GM08714 (cell line): ENCODE results near the gene PDILT.

ENCODE experiments used
- H3K4me3 ChIP-seq: fragments of 200-500 bp; sonication (Bioruptor generic); 2 replicates; pipeline ENCODE4 v1.5.1; 2014; ENCODE audit warnings: mild to moderate bottlenecking, low read length, inconsistent platforms
- ZNF274 ChIP-seq: IDR thresholded peaks from 2 replicates; pipeline ENCODE4 v1.6.1; 2012; ENCODE audit warnings: mild to moderate bottlenecking, low read depth, low read length

PDILT gene

GRCh38 chr16:20388854-20389253, 15.7 kb downstream of the PDILT start:
- no peak for TF ChIP-seq ZNF274
- no peak overlapping the region for H3K4me3 ChIP-seq

DNA sequence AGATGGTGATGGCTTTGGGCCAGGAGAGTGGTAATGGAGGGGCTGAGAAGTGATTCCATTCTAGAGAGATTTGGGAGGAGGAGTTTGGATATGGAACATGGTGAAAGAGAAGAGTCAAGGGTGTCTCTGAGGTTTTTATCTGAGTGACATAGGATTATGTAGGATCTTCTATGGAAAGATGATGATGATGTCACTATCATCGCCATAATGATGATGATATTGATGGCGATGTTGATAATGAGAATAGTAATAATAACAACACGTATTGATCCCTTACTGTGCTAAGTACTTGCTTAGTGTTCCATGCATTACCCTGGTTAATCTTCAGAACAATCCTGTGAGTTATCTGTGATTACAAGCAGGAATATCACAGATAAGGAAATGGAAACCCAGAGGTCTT, 16.6 kb downstream of the PDILT start:
- no peak for TF ChIP-seq ZNF274
- H3K4me3 ChIP-seq, result no peak overlapping the region

DNA sequence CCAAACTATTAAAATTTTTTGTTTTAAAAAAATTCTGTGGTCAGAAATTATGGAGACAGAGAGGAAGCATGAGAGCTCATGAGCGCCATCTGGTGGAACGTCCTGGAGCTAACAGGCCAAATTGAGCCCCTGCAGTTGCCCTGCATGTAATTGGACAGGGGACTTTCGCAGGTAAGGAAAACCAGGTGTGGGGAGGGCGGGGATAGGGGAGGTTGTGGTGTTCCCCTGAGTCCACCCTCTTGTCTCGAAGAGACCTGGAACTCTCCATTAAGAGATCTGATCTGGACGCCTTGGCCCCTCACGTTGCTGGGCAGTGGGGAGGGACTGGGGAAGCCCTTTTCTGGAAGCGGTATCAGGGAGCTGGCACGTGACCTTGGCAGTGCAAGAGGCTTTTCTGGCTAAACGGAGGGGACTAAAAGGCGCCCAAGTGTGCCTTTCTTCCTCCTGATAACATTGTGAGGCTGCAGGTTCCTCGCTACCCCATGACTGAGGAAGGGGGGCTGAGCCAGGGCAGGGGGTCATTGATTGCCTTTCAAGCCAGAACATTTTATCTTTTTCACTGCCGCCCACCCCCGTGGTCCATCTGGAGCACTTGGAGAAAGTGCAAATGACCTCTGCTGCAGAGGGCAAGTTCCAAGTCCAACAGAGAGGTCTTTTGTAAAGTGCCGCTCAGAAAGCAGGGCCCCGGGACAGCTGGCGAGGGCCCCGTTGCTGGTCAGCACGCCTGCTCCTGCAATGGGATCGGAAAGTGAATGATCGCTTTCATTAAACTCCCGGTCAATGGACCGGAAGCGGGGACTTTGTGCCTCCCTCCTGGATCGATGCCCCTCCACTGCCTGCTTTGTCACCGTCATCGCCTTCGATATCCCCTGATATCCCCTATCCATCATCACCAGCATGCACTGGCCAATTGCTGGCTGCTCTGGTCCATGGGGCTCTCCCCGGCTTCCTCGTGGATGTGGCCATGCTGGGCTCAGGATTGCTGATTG, 18.4 kb downstream of the PDILT start:
- no peak for TF ChIP-seq ZNF274
- no peak overlapping the region for H3K4me3 ChIP-seq

- TF ChIP-seq ZNF274, result no peak
- no peak overlapping the region for H3K4me3 ChIP-seq
These were observed 21.2 kb downstream of the PDILT start for GRCh38 chr16:20383106-20384029.

DNA sequence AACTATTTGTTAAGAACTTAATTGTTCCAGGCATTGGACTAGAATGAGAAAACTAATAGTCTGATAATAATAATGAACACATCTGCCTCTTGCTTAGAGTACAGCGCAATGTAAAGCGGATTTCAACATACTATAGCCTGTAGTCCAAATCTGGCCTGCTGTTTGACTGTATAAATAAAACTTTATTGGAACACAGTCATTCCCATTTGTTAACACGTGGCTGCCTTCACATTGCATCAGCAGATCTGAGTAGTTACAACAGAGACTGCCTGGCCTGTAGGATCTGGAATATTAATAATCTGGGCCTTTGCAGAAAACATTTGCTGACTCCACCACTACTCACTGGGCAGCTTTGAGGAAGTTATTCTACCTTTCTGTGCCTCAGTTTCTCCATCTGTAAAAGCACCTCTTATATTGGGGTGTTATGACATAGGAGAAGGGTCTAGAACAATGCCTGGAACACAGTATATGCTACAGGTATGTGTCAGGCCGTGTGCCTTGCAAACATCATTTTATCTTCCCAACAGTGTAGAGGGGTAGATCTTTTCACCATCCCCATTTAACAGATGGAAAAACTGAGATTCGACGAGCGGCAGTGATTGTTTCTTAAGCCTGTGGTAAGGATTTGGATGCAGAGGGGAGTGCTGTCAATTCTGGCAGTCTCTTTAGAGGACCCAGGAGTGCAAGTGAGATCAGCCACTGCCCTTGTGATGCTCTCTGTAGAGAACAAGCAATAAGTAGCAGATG, 22.2 kb downstream of the PDILT start:
- H3K4me3 ChIP-seq, result no peak overlapping the region
- TF ChIP-seq ZNF274, result no peak

- H3K4me3 ChIP-seq, result no peak overlapping the region
- no peak for TF ChIP-seq ZNF274
These were observed 23.8 kb downstream of the PDILT start for GRCh38 chr16:20380782-20381181.

- no peak overlapping the region for H3K4me3 ChIP-seq
- no peak for TF ChIP-seq ZNF274
These were observed 27.4 kb downstream of the PDILT start for GRCh38 chr16:20377181-20377580.

DNA sequence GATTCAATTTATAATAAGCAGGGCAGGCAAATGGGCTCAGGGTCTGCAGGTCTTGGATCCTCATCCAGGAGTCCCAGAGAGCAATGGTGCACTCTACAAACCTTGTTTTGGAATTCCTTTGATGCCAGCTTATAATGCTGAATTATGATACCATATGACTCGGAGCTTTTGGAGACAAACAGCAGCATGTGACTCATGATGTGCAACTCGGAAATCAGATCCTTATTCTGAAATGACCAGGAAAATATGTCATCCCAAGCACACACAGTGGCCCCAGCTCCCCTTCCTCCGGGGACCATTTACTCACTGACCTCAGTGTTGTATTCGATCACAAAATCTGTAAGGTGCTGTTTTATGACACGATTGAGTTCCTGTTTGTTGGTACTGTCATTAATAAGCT, 31.8 kb downstream of the PDILT start:
- TF ChIP-seq ZNF274, result no peak
- H3K4me3 ChIP-seq, result no peak overlapping the region

DNA sequence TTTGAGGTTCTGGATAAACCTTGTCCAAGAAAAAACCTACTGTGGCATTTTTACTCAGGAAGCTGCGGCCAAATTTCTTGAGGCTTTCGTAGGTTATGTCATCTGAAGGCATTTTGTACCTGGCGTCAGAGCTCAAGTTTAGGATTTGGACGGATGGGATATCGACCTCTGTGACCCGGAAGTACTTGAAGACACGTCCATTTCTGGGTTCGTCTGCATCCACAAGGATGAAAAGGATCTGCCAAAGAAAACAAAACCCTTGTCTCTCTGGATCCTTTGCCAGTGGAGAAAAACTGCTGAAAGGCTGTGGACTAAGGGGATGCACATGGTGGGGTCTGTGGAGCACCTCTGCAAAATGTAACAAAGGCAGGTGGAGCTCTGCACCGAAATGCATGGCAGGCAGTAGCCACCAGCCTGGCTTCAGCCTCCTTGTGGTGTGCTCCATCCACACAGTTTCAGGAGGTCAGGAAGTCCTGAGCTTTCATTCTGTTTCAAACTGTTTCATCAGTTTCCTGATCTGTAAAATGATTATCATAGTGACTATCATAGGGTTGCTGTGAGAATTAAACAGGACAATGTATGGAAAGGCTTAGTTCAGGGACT, 35.0 kb downstream of the PDILT start:
- H3K4me3 ChIP-seq, result no peak overlapping the region
- TF ChIP-seq ZNF274, result no peak

GRCh38 chr16:20364051-20364450, 40.5 kb downstream of the PDILT start:
- no peak overlapping the region for H3K4me3 ChIP-seq
- TF ChIP-seq ZNF274, result no peak

DNA sequence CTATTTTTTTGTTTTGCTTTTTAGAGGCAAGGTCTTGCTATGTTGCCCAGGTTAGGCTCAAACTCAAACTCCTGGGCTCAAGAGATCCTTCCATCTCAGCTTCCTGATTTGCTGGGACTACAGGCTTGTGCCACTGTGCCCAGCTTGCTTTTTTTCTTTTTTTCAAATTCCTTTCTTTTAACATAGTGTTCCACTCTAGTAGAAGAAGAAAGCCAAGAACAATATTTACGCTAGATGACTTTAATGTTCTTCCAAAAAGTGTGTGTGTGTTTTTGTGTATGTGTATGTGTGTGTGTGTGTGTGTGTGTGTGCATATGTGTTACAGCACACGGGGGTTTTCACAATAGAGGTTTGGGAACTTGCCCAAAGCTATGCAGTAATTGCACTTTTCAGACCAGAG, 41.3 kb downstream of the PDILT start:
- no peak overlapping the region for H3K4me3 ChIP-seq
- TF ChIP-seq ZNF274, result no peak

DNA sequence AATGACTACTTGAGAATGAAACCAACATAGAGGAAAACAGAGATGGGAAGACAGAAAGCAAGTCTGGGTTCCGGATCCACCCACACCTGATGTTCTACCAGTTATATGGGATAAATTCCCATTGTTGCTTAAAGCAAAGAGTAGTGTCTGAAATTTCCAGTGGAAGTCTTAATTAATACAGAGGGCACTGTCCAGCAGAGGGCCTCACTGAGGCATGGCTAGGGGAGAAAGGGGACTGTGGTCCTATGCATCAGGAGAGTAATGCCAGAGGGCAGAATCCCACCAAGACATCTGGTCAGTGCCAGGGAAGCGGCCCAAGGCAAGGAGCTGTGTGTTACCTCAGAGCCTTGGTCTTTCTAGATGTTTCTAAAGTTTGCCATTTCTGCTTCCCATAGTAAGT, 44.5 kb downstream of the PDILT start:
- TF ChIP-seq ZNF274, result no peak
- no peak overlapping the region for H3K4me3 ChIP-seq

GRCh38 chr16:20355114-20355782, 49.3 kb downstream of the PDILT start:
- H3K4me3 ChIP-seq, result no peak overlapping the region
- TF ChIP-seq ZNF274, result no peak

DNA sequence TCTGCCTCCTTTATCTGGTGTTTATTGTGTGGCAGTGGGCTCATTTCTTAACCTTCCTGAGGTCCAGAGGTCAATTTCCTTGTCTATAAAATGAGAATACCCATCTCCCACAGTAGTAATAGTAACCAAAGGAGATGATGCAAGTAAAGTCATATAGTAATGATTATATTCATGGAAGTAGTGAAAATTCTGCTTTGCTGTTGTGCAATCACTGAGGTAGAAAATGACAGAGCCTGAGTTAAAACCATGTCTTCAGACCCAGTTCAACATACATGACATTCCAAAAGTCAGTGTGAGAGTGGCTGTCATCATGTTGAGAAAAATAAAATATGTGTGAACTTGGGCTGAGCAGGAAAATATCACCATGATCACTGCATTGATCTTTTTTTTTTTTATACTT, 51.2 kb downstream of the PDILT start:
- H3K4me3 ChIP-seq, result no peak overlapping the region
- TF ChIP-seq ZNF274, result no peak
